ENCODE results near the gene CYP19A1.
A peak's percentile ranks its signal among the peaks of the same experiment; 100 is the strongest.
"Not testable (repeated sequence)": the region's sequence is repeated elsewhere in the genome, so short reads cannot be mapped to it uniquely, and the experiment has no call there.

CYP19A1 gene

DNA sequence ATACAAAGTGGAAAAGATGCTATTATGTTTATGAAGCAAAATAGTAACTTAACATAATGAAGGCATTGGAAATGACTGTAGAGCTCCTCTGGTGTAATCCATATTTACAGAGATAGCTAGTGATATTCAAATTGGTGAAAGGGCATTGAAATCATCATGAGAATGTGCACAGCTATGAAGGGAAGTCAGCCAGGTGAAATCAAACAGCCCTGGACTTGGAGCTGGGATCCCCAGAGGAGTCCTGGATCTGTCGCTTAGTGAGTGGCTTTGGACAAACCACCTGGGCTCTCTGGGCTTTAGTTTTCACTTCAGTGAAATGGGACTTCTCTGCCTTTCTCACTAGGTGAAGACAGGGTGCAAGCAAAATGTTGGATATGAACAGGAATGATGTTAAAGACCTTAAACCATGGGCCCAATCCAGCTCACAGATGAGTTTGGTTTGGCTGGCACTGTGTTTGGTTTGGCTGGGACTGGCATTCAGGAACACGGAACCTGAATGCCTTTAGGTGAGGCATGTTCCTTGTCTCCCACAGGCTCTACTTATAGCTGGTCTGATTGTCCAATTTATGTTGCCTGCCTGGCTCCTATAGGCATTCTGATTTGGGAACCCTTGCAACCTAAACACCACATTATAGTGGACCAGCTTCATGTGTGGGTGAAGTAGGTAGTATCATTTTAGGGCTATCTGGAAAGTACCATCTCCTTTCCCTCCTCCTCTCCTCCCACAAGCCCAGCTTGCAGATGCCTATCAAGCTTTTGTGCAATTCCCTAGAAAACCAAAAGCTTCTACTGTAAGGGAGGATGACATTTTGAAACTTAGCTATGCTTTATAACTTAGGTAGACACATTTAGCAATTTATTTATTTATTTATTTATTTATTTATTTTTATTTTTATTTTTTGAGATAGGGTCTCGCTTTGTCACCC lies 133.1 kb downstream of the CYP19A1 start:
- no peak for DNase-seq (ENCODE audit: low read depth)

DNA sequence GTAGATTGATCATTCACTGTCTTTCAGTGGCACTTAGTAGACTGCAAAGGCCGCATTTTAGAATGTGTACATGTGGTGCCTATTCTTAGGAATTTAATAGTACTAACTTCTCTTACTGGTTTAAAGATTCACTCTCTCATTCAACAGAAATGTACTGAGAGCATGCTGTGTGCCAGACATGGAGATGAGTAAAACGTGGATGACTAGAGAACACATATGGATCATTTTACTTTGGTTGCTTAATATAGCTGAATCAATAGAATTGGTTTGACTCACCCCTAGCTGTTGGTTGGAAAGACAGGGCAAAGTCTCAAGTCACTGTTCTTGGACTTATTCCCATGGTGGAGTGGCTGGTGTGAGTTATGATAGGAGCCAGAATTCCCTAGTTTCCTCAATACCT lies 134.6 kb downstream of the CYP19A1 start:
- DNase-seq (ENCODE audit: low read depth) = peak; percentile 62

GRCh38 chr15:51202783-51203182 lies 135.6 kb downstream of the CYP19A1 start:
- no peak for DNase-seq (ENCODE audit: low read depth)

GRCh38 chr15:51201581-51201980 lies 136.8 kb downstream of the CYP19A1 start:
- DNase-seq (ENCODE audit: low read depth) = no peak

GRCh38 chr15:51200792-51201191 lies 137.6 kb downstream of the CYP19A1 start:
- DNase-seq (ENCODE audit: low read depth) = no peak

GRCh38 chr15:51199541-51199940 lies 138.9 kb downstream of the CYP19A1 start:
- DNase-seq (ENCODE audit: low read depth) = no peak

- DNase-seq (ENCODE audit: low read depth) = no peak
Measured at GRCh38 chr15:51198701-51199232, 139.6 kb downstream of the CYP19A1 start.

- DNase-seq (ENCODE audit: low read depth) = no peak
Measured at GRCh38 chr15:51195459-51195858, 142.9 kb downstream of the CYP19A1 start.

- no peak for DNase-seq (ENCODE audit: low read depth)
Measured at GRCh38 chr15:51193979-51194378, 144.4 kb downstream of the CYP19A1 start.

- no peak for DNase-seq (ENCODE audit: low read depth)
Measured at GRCh38 chr15:51193526-51193925, 144.9 kb downstream of the CYP19A1 start.

- peak; percentile 83 for DNase-seq (ENCODE audit: low read depth)
Measured at GRCh38 chr15:51192521-51193280, 145.7 kb downstream of the CYP19A1 start.

DNA sequence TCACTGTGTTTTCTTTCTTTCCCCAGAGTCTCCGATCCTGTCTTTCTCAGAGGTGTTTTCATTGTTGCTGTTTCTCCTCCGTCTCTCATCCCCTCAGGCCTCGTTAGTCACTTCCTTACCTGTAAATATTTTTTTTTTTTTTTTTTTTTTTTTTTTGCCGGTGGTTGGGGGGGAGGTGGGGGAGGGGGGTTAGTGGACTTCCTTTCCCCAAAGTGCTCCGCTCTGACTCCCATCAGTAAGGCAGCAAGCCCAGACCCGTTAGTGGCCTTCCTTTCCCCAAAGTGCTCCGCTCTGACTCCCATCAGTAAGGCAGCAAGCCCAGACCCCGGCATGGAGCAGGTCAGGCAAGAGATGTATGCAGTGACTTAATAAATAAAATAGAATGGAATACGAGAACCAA lies 146.6 kb downstream of the CYP19A1 start:
- no peak for DNase-seq (ENCODE audit: low read depth)

- no peak for DNase-seq (ENCODE audit: low read depth)
Measured at GRCh38 chr15:51191072-51191670, 147.2 kb downstream of the CYP19A1 start.

DNA sequence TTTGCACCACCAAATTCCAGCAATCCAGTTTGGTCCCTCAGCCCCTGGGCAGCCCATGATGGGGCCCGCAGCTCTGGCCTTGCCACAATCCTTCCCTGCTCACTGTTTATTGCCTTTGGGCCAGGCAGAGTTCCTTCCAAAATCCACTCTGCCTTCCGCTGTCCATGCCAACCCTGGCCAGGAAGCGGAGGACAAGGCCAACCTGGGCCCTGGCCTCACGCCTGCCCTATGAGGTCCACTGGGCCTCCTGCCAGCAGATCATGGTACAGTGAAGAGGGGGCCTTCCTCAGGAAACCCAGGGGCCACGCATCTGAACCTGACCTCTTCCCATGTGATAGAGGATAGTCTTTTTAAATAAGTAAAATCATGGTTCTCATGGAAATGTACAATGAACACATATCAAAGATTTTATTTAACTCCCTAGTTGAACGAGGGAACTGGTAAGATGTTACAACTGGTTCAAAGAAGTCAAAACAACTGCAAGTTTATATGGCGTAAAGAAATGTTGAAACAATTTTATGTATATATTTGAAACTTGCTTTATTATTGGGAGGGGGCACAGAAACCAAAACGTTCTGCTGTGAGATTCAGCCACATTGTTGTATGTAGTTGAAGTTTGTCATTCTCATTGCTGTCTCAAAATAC lies 147.8 kb downstream of the CYP19A1 start:
- no peak for DNase-seq (ENCODE audit: low read depth)

GRCh38 chr15:51189669-51190385 lies 148.6 kb downstream of the CYP19A1 start:
- DNase-seq (ENCODE audit: low read depth) = no peak

DNA sequence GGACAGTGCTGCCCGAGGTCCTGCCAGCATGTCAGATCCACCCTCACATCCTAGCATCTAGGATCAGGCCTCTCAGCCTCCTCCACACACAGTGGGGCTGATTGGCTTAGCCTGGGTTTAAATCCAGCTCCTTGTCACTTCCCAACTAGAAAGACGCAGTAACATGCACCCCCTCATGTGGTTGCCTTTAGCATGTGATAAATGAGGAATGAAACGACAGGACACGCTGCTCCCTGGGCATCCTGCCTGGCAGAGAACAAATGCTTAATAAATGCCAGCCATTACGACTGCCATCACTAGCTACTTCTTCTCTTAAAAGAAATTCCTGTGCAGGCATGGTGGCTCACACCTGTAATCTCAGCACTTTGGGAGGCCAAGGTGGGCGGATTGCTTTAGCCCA lies 149.6 kb downstream of the CYP19A1 start:
- DNase-seq (ENCODE audit: low read depth) = not testable (repeated sequence)

- no peak for DNase-seq (ENCODE audit: low read depth)
Measured at GRCh38 chr15:51186891-51187290, 151.5 kb downstream of the CYP19A1 start.

DNA sequence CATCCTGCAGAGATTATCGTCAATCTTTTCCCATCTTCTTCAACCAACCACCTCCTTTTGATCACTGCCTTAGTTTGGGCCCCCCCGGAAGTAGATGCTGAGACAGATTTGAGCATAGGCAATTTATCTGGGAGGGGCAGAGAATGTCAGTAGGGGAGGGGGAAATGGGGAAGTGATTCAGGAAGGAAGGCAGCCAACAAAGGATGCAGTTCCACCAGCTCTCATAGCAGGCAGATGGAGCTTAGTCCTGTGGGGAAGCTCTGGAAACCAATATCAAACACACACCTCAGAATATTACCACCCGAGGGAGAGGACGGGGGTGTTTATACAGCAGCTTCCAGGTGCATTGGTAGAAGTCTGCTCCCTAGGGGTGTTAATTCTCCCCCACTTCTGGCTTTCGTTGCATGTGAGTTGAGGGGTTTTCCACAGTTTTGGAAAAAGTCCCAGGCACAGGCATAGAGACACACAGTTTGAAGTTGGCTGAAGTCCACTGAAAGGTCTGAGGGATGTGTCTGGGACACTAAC lies 152.2 kb downstream of the CYP19A1 start:
- no peak for DNase-seq (ENCODE audit: low read depth)

DNA sequence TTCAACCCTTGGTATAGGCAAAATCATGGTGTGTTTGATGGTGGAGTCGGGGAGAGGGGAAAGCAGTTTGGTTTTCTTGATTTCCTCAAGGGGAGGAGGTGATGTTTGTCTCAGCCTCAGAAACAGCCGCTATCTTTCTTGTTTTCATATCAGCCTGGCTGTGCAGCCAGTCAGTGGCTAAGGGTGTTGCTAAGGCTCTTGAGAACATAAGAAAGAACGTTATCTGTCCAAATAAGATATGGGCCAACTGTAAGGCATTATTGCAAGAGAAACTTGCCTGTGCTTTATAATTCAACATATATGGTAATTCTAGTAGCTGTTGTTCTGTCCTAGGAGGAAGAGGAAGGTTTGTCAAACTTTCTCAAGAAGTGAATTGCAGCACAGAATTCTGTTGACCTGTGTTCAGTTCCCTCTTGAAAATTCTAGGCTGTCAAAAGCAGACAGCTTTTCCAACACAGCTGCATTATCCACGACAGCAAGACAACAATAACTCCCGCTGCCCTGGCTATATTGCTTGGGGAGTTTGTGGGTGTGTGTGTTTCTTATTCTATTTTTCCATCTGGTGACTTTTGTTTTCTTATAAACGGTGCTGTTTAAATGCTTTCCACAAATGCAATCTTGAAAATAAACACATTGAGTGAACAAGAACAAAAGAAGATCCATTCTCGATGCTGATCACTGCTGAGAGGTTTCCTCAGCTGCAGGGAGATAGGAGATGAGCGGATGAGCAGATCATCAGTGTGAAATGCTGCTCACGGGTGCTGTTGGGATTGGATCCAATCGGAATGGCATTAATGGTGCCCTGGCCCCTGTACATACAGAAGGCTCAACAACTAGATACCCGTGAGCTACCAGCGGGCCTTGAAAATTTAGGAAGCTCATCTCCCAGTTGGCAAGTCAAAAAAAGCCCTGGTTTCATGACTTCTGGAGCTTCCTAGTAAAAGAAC lies 152.9 kb downstream of the CYP19A1 start:
- no peak for DNase-seq (ENCODE audit: low read depth)

- DNase-seq (ENCODE audit: low read depth) = no peak
Measured at GRCh38 chr15:51184627-51185026, 153.8 kb downstream of the CYP19A1 start.
